Mucosa of rectum (tissue), 2 donors: ENCODE measurements around the gene MAP3K10.
A peak's percentile ranks its signal among the peaks of the same experiment; 100 is the strongest.

Source experiments
- H3K27ac ChIP-seq, 2 donors: one replicate each; pipeline ENCODE4 v1.7.0; 2013; ENCODE audit warnings: inconsistent platforms in 2 of 2, low read depth in 2 of 2, low read length in 2 of 2
- H3K27me3 ChIP-seq, 2 donors: one replicate each; pipeline ENCODE4 v1.7.0; 2013; ENCODE audit warnings: low read length in 2 of 2; ENCODE audit not compliant: control insufficient read depth in 2 of 2, insufficient read depth in 2 of 2
- H3K36me3 ChIP-seq, 2 donors: one replicate each; pipeline ENCODE4 v1.7.0; 2013; ENCODE audit warnings: low read length in 2 of 2; ENCODE audit not compliant: control insufficient read depth in 2 of 2, insufficient read depth in 2 of 2
- H3K4me1 ChIP-seq, 2 donors: one replicate each; pipeline ENCODE4 v1.7.0; 2013; ENCODE audit warnings: low read length in 2 of 2, mild to moderate bottlenecking in 1 of 2; ENCODE audit not compliant: control insufficient read depth in 2 of 2, insufficient read depth in 2 of 2
- H3K4me3 ChIP-seq, 2 donors: one replicate each; pipeline ENCODE4 v1.7.0; 2013; ENCODE audit warnings: low read length in 2 of 2
- H3K9ac ChIP-seq, 2 donors: one replicate each; pipeline ENCODE4 v1.7.0; 2013; ENCODE audit warnings: low read length in 2 of 2, low read depth in 1 of 2, mild to moderate bottlenecking in 1 of 2
- H3K9me3 ChIP-seq, 2 donors: one replicate each; pipeline ENCODE4 v1.7.0; 2013; ENCODE audit warnings: low read length in 2 of 2; ENCODE audit not compliant: control insufficient read depth in 2 of 2
- donor health status: healthy.
- donor health status: Normal muscosa, but diverticular disease.

MAP3K10 gene

GRCh38 chr19:40225440-40226305 lies 34.4 kb downstream of the MAP3K10 start:
- H3K4me3 ChIP-seq = peak overlapping the region in 1 of 2 donors; percentile 20
- H3K9ac ChIP-seq = no peak overlapping the region
- peaks cover 21 to 25% of the 10 kb centered on the region in 2 donors for H3K27me3 ChIP-seq
- peaks cover 0 to 9% of the 10 kb centered on the region in 2 donors for H3K4me1 ChIP-seq
- H3K9me3 ChIP-seq = peaks cover 0 to 3% of the 10 kb centered on the region in 2 donors
- no peaks in the 10 kb centered on the region for H3K36me3 ChIP-seq
- H3K27ac ChIP-seq = no peak overlapping the region

DNA sequence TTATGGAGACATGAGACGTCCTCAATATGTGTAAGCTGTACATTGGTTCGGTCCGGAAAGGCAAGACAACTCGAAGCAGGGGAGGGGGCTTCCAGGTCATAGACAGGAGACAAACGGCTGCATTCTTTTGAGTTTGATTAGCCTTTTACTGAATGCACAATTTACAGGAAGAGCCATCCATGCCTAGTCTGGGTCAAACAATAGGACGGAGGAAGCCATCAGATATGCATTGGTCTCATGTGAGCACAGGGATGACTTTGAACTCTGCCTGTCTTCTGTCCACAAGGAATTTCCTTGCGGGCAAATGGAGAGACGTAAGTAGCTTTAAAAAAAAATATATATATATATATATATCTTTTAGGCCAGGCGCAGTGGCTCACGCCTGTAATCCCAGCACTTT lies 37.1 kb downstream of the MAP3K10 start:
- peaks cover 0 to 9% of the 10 kb centered on the region in 2 donors for H3K4me1 ChIP-seq
- no peak overlapping the region for H3K27ac ChIP-seq
- no peak overlapping the region for H3K4me3 ChIP-seq
- no peak overlapping the region for H3K9ac ChIP-seq
- H3K9me3 ChIP-seq = peaks cover 0 to 3% of the 10 kb centered on the region in 2 donors
- peaks cover 20 to 24% of the 10 kb centered on the region in 2 donors for H3K27me3 ChIP-seq
- H3K36me3 ChIP-seq = no peaks in the 10 kb centered on the region

DNA sequence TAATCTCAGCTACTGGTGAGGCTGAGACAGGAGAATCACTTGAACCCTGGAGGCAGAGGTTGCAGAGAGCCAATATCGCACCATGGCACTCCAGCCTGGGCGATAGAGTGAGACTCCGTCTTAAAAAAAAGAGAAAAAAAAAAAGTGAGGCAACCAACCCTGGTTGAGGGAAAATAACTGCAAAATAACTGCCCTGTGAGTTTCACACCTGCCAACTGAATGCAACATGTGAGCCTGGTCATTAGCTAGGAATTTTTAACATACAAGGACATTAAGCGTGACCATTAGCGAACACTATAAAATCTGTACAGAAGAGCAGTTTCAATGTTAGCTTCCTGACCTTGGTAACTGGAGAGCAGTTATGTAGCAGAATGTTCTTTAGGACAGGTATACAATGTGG lies 37.6 kb downstream of the MAP3K10 start:
- Histone ChIP-seq H3K9ac (no peak overlapping the region), H3K9me3 (peaks cover 0 to 3% of the 10 kb centered on the region in 2 donors), H3K27me3 (peaks cover 17 to 21% of the 10 kb centered on the region in 2 donors), H3K4me3 (no peak overlapping the region), H3K27ac (no peak overlapping the region), H3K36me3 (no peaks in the 10 kb centered on the region), H3K4me1 (peaks cover 0 to 9% of the 10 kb centered on the region in 2 donors)

DNA sequence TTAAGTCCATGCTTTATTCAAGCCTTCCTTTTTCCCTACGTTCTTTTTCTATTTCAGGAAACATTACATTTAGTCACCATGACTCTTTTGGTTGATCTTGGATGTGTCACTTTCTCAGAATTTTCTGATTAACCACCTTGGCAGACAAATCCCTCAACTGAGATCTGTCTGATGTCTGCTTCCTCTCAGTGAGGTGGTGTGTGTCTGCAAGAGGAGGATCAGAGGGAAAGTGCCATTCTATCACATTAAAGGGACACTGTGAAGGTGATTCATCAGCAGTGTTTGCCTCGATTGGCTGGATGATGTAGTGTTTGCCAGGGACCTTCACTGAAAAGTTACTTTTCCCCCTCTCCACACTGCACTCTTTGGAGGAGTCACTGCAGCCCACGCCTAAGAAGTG lies 38.3 kb downstream of the MAP3K10 start:
- peaks cover 0 to 3% of the 10 kb centered on the region in 2 donors for H3K9me3 ChIP-seq
- H3K4me1 ChIP-seq = peaks cover 0 to 9% of the 10 kb centered on the region in 2 donors
- no peak overlapping the region for H3K4me3 ChIP-seq
- no peak overlapping the region for H3K9ac ChIP-seq
- no peaks in the 10 kb centered on the region for H3K36me3 ChIP-seq
- H3K27me3 ChIP-seq = peaks cover 16 to 21% of the 10 kb centered on the region in 2 donors
- H3K27ac ChIP-seq = no peak overlapping the region

DNA sequence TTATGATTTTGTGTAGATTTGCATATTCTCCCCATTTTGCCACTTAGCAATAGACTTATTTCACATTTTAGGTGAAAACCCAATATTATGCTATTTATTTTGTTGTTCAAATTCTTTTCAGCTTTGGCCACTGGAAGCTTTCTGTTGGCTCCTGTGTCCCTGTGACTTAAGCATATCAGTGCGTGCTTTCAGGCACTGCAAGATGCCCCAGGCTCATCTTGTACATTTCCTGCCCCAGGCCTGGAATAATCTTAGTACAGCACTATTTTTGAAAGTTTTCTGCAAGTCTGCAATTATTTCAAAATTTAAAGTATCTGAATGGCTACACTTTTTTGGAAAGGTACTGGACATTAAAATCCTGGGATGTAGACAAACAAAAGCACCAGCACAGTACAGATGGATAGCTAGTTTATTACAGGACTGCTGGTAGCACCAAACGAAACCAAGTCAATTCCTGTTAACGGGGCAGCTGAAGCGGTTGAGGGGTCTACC lies 38.7 kb downstream of the MAP3K10 start:
- H3K9me3 ChIP-seq = peaks cover 0 to 3% of the 10 kb centered on the region in 2 donors
- peaks cover 1 to 4% of the 10 kb centered on the region in 2 donors for H3K36me3 ChIP-seq
- H3K27me3 ChIP-seq = peaks cover 13 to 21% of the 10 kb centered on the region in 2 donors
- H3K9ac ChIP-seq = no peak overlapping the region
- no peak overlapping the region for H3K4me3 ChIP-seq
- H3K27ac ChIP-seq = no peak overlapping the region
- H3K4me1 ChIP-seq = peaks cover 0 to 9% of the 10 kb centered on the region in 2 donors

- Histone ChIP-seq H3K9me3 (no peaks in the 10 kb centered on the region), H3K4me3 (no peak overlapping the region), H3K36me3 (peaks cover 12 to 14% of the 10 kb centered on the region in 2 donors), H3K9ac (no peak overlapping the region), H3K27me3 (peaks cover 5 to 12% of the 10 kb centered on the region in 2 donors), H3K27ac (no peak overlapping the region), H3K4me1 (peaks cover 0 to 6% of the 10 kb centered on the region in 2 donors)
Observed at GRCh38 chr19:40231057-40231456, 39.8 kb downstream of the MAP3K10 start.

- Histone ChIP-seq H3K36me3 (peaks cover 18 to 19% of the 10 kb centered on the region in 2 donors), H3K9me3 (no peaks in the 10 kb centered on the region), H3K27me3 (peaks cover 3 to 5% of the 10 kb centered on the region in 2 donors), H3K4me1 (peaks cover 0 to under 1% of the 10 kb centered on the region in 2 donors), H3K9ac (no peak overlapping the region), H3K4me3 (no peak overlapping the region), H3K27ac (no peak overlapping the region)
Observed at GRCh38 chr19:40231544-40232424, 40.6 kb downstream of the MAP3K10 start.

DNA sequence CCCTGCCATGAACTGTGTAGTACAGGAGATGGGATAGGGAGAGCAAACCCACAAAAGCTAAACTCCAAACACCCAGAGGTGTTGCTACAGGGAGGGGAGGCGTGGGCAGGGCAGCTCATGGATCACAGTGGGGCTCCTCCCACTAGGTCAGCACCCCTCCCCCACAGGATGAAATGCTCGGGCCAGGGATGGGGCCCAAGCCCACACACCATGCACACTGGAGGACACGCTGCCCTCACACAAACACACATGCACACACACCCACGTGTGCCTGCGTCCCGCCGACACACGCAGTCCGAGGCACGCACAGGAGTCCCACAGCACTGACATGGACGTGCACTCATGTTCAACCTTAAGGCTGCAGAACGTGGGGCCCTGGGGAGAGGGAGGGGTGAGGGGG lies 41.3 kb downstream of the MAP3K10 start:
- no peaks in the 10 kb centered on the region for H3K9me3 ChIP-seq
- peaks cover 0 to 4% of the 10 kb centered on the region in 2 donors for H3K27me3 ChIP-seq
- peaks cover 22 to 23% of the 10 kb centered on the region in 2 donors for H3K36me3 ChIP-seq
- no peak overlapping the region for H3K9ac ChIP-seq
- H3K4me3 ChIP-seq = no peak overlapping the region
- no peak overlapping the region for H3K27ac ChIP-seq
- H3K4me1 ChIP-seq = no peaks in the 10 kb centered on the region

GRCh38 chr19:40232949-40233810 lies 42.0 kb downstream of the MAP3K10 start:
- H3K36me3 ChIP-seq = peaks cover 26 to 27% of the 10 kb centered on the region in 2 donors

More at GRCh38 chr19:40232949-40233810, 42.0 kb downstream of the MAP3K10 start:
- H3K9me3 ChIP-seq = no peaks in the 10 kb centered on the region
- H3K4me3 ChIP-seq = no peak overlapping the region
- H3K9ac ChIP-seq = no peak overlapping the region
- H3K27ac ChIP-seq = no peak overlapping the region
- H3K27me3 ChIP-seq = peaks cover 0 to 2% of the 10 kb centered on the region in 2 donors
- no peaks in the 10 kb centered on the region for H3K4me1 ChIP-seq
